NCI-H69 (cell line): ENCODE results near the gene RRP8.

ENCODE experiments used
- DNase-seq: peaks from one replicate; lab custom pipeline; 2025; lab: John Stamatoyannopoulos, UW

Gene RRP8

GRCh38 chr11:6599881-6600390 is 3.5 kb downstream of the RRP8 start:
- no peak for DNase-seq

- no peak for DNase-seq
Observed at GRCh38 chr11:6599449-6599848, 4.0 kb downstream of the RRP8 start.

- no peak for DNase-seq
Observed at GRCh38 chr11:6598555-6598954, 4.9 kb downstream of the RRP8 start.

- DNase-seq: peak; percentile 15
Observed at GRCh38 chr11:6596239-6596877, 7.1 kb downstream of the RRP8 start.

- no peak for DNase-seq
Observed at GRCh38 chr11:6594142-6594768, 9.2 kb downstream of the RRP8 start.

GRCh38 chr11:6588018-6588417 is 15.4 kb downstream of the RRP8 start:
- DNase-seq: no peak

DNA sequence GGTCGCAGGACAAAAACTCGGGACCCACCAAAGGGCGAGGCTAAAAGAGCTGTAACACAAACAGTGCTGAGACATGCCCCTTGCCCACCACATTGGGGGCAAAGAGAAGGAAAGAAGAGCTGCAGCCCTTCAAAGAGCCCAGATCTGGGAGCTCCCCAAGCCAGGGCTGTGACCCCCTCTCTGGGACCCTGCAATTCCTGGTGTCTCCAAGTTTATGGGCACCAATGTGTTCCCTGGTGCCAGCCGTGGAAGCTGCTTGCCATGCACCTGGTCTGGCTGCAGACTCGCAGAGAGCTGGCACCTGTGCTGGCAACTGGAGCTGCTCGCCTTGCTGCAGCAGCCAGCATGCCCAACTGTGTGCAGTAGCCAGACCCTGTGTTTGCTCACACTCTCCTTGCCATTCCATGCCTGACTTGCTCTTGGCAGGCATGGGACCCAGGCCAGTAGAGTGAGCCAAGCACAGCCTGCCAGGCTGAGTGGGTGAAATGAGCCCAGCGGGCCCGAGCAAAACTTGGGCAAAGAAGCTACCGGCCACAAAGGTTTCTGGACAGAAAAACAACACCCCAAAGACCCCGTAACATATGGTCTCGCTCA is 16.0 kb downstream of the RRP8 start:
- peak; percentile 7 for DNase-seq

GRCh38 chr11:6586434-6587359 is 16.7 kb downstream of the RRP8 start:
- DNase-seq: peak; percentile 77

DNA sequence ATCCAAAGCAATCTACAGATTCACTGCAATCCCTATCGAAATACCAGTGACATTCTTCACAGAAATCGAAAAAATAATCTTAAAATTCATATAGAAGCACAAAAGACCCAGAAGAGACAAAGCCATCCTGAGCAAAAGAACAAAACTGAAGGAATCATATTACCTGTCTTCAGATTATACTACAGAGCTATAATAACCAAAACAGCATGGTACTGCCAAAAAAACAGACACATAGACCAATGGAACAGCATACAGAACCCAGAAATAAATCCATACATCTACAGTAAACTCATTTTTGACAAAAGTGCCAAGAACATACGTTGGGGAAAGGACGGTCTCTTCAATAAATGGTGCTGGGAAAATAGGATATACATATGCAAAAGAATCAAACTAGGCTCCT is 18.9 kb downstream of the RRP8 start:
- no peak for DNase-seq

DNA sequence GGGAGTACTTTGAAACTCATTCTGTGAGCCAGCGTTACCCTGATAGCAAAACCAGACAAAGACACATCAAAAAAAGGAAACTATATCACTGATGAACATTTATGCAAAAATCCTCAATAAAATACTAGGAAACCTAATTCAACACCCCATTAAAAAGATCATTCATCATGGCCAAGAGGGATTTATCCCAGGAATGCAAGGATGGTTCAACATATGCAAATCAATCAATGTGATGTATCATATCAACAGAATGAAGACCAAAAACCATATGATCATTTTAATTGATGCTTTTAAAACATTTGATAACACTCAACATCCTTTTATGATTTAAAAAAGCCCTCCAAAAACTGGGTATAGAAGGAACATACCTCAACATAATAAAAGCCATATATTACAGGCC is 19.8 kb downstream of the RRP8 start:
- no peak for DNase-seq

- no peak for DNase-seq
Observed at GRCh38 chr11:6579681-6580080, 23.7 kb downstream of the RRP8 start.

- no peak for DNase-seq
Observed at GRCh38 chr11:6578134-6578533, 25.3 kb downstream of the RRP8 start.

DNA sequence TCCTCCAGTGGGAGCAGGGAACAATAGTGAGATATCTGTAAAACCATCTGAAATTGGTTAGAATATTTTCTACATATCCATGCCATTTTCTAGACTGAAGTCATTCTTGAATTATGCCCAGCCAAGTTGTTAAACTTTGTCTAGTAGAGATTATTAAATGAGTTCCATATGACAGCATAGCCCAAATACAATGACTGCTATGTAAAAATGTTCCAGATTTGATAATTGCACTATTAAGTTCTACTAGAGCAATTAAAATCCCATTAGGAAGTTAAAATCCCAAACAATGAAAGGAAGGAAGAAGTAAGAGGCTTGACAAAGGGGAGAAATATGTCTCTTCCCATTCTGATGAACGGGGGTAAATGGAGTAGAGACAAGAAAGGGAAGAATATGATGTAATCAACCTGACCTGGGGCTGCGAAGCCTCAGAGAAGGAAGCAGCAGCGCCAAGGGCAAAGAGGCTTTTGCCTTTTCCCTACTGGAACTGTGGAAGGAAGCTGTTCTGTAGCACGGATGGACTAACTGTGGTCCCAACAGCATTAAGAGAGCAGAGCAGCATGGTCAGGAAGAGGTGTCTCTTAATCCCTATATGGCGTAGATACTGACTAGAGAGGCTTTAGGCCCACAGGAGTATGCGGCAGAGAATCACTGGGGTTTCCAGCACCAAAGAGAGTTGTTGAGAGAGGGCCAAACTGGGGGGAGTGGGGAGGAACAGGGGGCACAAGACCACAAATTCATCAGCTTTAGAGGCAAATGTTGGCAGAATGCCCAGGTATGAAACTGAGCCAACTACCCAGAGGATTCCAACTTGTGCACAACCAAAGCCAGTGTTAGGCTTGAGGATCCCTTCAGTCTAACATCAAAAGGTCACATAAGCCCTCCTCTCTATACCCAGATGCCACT is 26.7 kb downstream of the RRP8 start:
- peak; percentile 74 for DNase-seq

- no peak for DNase-seq
Observed at GRCh38 chr11:6574816-6575715, 28.4 kb downstream of the RRP8 start.

DNA sequence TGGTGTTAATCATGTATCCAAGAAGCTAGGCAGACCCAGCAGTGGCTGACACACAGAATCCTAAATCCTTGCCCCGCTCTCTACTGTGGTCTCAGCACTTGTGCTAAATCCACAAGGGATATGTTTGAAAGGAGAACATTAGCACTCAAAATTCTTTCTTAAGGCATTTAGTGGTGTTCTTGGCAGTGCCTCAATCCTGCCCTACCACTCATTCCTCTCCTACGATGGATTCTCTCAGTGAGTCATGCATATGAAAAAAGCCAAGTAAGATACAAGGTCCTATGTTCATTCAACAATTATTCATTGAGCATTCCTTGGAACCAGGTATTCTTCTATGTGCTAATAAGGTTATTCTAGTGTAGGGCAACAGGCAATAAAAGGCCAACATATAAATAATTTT is 31.2 kb downstream of the RRP8 start:
- no peak for DNase-seq

- no peak for DNase-seq
Observed at GRCh38 chr11:6571434-6572008, 31.9 kb downstream of the RRP8 start.

- no peak for DNase-seq
Observed at GRCh38 chr11:6570691-6571427, 32.6 kb downstream of the RRP8 start.

- no peak for DNase-seq
Observed at GRCh38 chr11:6569706-6570105, 33.7 kb downstream of the RRP8 start.
